Femur (tissue), 1 donor: ENCODE results near the gene P2RX7.

Source experiments
- DNase-seq: peaks from one replicate; pipeline ENCODE4 v3.0.0-alpha.2; 2017

Gene P2RX7

DNA sequence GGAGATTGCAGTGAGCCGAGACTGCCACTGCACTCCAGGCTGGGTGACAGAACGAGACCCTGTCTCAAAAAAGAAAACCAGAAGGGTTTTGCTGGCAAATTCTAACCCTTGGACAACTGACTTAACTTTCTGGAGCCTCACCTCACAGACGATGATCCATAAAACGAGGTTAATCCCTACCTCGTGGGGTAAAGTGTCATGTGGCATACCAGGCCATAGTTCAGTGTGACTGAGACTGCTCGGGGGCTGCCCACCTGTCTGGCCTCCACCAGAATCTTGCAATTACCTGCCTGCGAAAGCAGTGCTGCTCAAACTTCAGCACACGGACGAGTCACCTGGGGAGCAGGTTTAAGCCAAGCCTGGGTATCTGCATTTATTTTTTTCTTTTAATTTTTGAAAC lies 104.1 kb downstream of the P2RX7 start:
- DNase-seq: no peak

GRCh38 chr12:121237415-121237814 lies 104.7 kb downstream of the P2RX7 start:
- no peak for DNase-seq
